ENCODE results near the gene CMC4. TPM values are rescaled to one million over a fixed set of nuclear protein-coding genes. Genes with fewer than 3 reads are reported as not detected.
A peak's percentile ranks its signal among the peaks of the same experiment; 100 is the strongest.

Gene CMC4
- polyA plus RNA-seq, 1 donor from 2014 or later, result 16.4 TPM

DNA sequence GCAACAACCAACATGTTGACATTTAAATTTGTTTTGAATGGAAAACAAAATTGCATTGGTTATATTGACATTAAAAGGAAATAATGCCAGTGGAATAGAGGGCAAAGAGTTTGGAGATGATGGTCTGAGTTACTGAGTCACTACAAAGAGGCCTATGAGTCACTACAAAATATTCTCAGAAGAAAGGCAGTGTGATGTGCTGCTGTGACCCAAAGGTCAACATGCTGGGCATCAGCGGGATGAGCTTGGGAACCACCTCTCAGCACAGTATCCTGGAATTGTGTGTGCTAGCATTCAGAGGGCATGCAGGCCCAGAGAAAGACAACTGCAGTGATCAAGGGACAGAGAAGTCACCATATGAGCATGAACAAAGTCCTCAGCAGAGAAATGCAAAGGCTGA, 2.8 kb downstream of the CMC4 start:
- TF ChIP-seq EP300 (conservative IDR thresholded peaks at IDR 0.05; ENCODE audit: poor library complexity, severe bottlenecking) (no peak), EZH2 (IDR thresholded peaks at IDR 0.05; ENCODE audit: borderline replicate concordance, insufficient read depth, low read length, poor library complexity, severe bottlenecking) (no peak), MXI1 (conservative IDR thresholded peaks at IDR 0.05; ENCODE audit: poor library complexity, severe bottlenecking) (no peak), SMC3 (conservative IDR thresholded peaks at IDR 0.05; ENCODE audit: poor library complexity) (no peak)
- Histone ChIP-seq H3K9ac (ENCODE audit: low read length) (no peak overlapping the region), H3K27ac (ENCODE audit: low read length) (no peak overlapping the region), H3K4me3 (ENCODE audit: low read length) (no peak overlapping the region), H3K4me2 (ENCODE audit: low read length) (no peak overlapping the region), H3K9me3 (ENCODE audit: low read length) (no peaks in the 10 kb centered on the region), H3K9me2 (ENCODE audit: insufficient read depth, low read length) (no peaks in the 10 kb centered on the region), H3F3A (ENCODE audit: insufficient read depth, low read length, poor library complexity, severe bottlenecking) (no peaks in the 10 kb centered on the region), H3K36me3 (ENCODE audit: insufficient read depth, low read length) (no peaks in the 10 kb centered on the region), H3K79me2 (replicated peaks; ENCODE audit: insufficient read depth, low read length) (peaks cover 3% of the 10 kb centered on the region), H2AFZ (ENCODE audit: low read depth, low read length) (no peak overlapping the region), H3K27me3 (ENCODE audit: insufficient read depth, low read depth, low read length) (no peaks in the 10 kb centered on the region), H4K20me1 (ENCODE audit: insufficient read depth) (no peaks in the 10 kb centered on the region)

GRCh38 chrX:155065035-155065734, 5.8 kb downstream of the CMC4 start:
- H3K9me3 ChIP-seq (ENCODE audit: low read length), result no peaks in the 10 kb centered on the region
- H4K20me1 ChIP-seq (ENCODE audit: insufficient read depth), result no peaks in the 10 kb centered on the region
- H3K27me3 ChIP-seq (ENCODE audit: insufficient read depth, low read depth, low read length), result no peaks in the 10 kb centered on the region
- no peak overlapping the region for H3K9ac ChIP-seq (ENCODE audit: low read length)
- H2AFZ ChIP-seq (ENCODE audit: low read depth, low read length), result no peak overlapping the region
- no peak overlapping the region for H3K4me3 ChIP-seq (ENCODE audit: low read length)
- no peak for TF ChIP-seq RAD21 (conservative IDR thresholded peaks at IDR 0.05)
- TF ChIP-seq, protein P1, sequence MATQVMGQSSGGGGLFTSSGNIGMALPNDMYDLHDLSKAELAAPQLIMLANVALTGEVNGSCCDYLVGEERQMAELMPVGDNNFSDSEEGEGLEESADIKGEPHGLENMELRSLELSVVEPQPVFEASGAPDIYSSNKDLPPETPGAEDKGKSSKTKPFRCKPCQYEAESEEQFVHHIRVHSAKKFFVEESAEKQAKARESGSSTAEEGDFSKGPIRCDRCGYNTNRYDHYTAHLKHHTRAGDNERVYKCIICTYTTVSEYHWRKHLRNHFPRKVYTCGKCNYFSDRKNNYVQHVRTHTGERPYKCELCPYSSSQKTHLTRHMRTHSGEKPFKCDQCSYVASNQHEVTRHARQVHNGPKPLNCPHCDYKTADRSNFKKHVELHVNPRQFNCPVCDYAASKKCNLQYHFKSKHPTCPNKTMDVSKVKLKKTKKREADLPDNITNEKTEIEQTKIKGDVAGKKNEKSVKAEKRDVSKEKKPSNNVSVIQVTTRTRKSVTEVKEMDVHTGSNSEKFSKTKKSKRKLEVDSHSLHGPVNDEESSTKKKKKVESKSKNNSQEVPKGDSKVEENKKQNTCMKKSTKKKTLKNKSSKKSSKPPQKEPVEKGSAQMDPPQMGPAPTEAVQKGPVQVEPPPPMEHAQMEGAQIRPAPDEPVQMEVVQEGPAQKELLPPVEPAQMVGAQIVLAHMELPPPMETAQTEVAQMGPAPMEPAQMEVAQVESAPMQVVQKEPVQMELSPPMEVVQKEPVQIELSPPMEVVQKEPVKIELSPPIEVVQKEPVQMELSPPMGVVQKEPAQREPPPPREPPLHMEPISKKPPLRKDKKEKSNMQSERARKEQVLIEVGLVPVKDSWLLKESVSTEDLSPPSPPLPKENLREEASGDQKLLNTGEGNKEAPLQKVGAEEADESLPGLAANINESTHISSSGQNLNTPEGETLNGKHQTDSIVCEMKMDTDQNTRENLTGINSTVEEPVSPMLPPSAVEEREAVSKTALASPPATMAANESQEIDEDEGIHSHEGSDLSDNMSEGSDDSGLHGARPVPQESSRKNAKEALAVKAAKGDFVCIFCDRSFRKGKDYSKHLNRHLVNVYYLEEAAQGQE (IDR thresholded peaks at IDR 0.05; ENCODE audit: borderline replicate concordance), result no peak
- no peak for TF ChIP-seq TAF1 (IDR thresholded peaks at IDR 0.05; ENCODE audit: low read depth)
- H3F3A ChIP-seq (ENCODE audit: insufficient read depth, low read length, poor library complexity, severe bottlenecking), result no peaks in the 10 kb centered on the region
- H3K27ac ChIP-seq (ENCODE audit: low read length), result no peak overlapping the region
- H3K79me2 ChIP-seq (replicated peaks; ENCODE audit: insufficient read depth, low read length), result no peaks in the 10 kb centered on the region
- H3K36me3 ChIP-seq (ENCODE audit: insufficient read depth, low read length), result no peaks in the 10 kb centered on the region
- no peaks in the 10 kb centered on the region for H3K9me2 ChIP-seq (ENCODE audit: insufficient read depth, low read length)
- H3K4me2 ChIP-seq (ENCODE audit: low read length), result no peak overlapping the region

DNA sequence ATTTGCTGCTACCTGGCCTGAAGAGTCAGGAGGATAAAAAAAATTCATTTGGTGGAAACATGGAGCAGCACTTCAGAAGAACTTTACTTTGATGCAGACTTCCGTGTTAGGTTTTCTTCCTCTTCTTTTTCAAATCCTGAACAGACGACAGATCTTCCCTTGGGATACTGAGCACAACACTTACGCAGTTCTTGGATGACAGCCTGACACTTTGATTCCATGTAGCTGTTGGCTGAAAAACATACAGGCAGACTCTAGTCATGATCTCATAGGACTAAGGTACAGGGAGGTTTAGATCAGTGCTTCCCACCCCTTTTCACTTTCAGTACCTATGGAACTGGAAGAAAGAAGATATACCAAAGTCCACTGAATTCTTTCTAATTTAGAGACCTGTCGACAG, 9.2 kb downstream of the CMC4 start:
- Histone ChIP-seq H3K27ac (ENCODE audit: low read length) (no peak overlapping the region), H3K4me2 (ENCODE audit: low read length) (no peak overlapping the region), H3K36me3 (ENCODE audit: insufficient read depth, low read length) (no peaks in the 10 kb centered on the region), H3F3A (ENCODE audit: insufficient read depth, low read length, poor library complexity, severe bottlenecking) (no peaks in the 10 kb centered on the region), H3K9me2 (ENCODE audit: insufficient read depth, low read length) (no peaks in the 10 kb centered on the region), H2AFZ (ENCODE audit: low read depth, low read length) (no peak overlapping the region), H3K79me2 (replicated peaks; ENCODE audit: insufficient read depth, low read length) (no peaks in the 10 kb centered on the region), H3K9ac (ENCODE audit: low read length) (no peak overlapping the region), H4K20me1 (ENCODE audit: insufficient read depth) (no peaks in the 10 kb centered on the region), H3K9me3 (ENCODE audit: low read length) (no peaks in the 10 kb centered on the region), H3K4me3 (ENCODE audit: low read length) (no peak overlapping the region), H3K27me3 (ENCODE audit: insufficient read depth, low read depth, low read length) (no peaks in the 10 kb centered on the region)
- no peak for TF ChIP-seq SMC3 (conservative IDR thresholded peaks at IDR 0.05; ENCODE audit: poor library complexity)
- TF ChIP-seq EZH2 (IDR thresholded peaks at IDR 0.05; ENCODE audit: borderline replicate concordance, insufficient read depth, low read length, poor library complexity, severe bottlenecking), result no peak
- no peak for TF ChIP-seq TAF1 (IDR thresholded peaks at IDR 0.05; ENCODE audit: low read depth)
- TF ChIP-seq, protein P2, sequence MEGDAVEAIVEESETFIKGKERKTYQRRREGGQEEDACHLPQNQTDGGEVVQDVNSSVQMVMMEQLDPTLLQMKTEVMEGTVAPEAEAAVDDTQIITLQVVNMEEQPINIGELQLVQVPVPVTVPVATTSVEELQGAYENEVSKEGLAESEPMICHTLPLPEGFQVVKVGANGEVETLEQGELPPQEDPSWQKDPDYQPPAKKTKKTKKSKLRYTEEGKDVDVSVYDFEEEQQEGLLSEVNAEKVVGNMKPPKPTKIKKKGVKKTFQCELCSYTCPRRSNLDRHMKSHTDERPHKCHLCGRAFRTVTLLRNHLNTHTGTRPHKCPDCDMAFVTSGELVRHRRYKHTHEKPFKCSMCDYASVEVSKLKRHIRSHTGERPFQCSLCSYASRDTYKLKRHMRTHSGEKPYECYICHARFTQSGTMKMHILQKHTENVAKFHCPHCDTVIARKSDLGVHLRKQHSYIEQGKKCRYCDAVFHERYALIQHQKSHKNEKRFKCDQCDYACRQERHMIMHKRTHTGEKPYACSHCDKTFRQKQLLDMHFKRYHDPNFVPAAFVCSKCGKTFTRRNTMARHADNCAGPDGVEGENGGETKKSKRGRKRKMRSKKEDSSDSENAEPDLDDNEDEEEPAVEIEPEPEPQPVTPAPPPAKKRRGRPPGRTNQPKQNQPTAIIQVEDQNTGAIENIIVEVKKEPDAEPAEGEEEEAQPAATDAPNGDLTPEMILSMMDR (IDR thresholded peaks at IDR 0.05; ENCODE audit: poor library complexity, severe bottlenecking), result no peak
- no peak for TF ChIP-seq RAD21 (conservative IDR thresholded peaks at IDR 0.05)
- peak; percentile 53 for TF ChIP-seq POLR2AphosphoS5 (IDR thresholded peaks at IDR 0.05)
- TF ChIP-seq EP300 (conservative IDR thresholded peaks at IDR 0.05; ENCODE audit: poor library complexity, severe bottlenecking), result peak; percentile 46
- TF ChIP-seq, protein P1 (IDR thresholded peaks at IDR 0.05; ENCODE audit: borderline replicate concordance), result no peak
- no peak for TF ChIP-seq MXI1 (conservative IDR thresholded peaks at IDR 0.05; ENCODE audit: poor library complexity, severe bottlenecking)

All from neural cell (in vitro differentiated cells).